Activated CD4-positive, alpha-beta T cell treated with anti-CD3 and anti-CD28 coated beads, Interleukin-2, Interleukin-4, amounts not matched to agents 100 ng/mL and 50 ng/mL, durations not matched to agents 16 hours and 8 hours (primary cell): ENCODE results near the gene ABTB2.
A peak's percentile ranks its signal among the peaks of the same experiment; 100 is the strongest.
"Not testable (repeated sequence)": the region's sequence is repeated elsewhere in the genome, so short reads cannot be mapped to it uniquely, and the experiment has no call there.

Source experiments
- DNase-seq: peaks from one replicate; pipeline ENCODE4 v3.0.0-alpha.2; 2020; ENCODE audit warnings: low spot score

ABTB2 gene

DNA sequence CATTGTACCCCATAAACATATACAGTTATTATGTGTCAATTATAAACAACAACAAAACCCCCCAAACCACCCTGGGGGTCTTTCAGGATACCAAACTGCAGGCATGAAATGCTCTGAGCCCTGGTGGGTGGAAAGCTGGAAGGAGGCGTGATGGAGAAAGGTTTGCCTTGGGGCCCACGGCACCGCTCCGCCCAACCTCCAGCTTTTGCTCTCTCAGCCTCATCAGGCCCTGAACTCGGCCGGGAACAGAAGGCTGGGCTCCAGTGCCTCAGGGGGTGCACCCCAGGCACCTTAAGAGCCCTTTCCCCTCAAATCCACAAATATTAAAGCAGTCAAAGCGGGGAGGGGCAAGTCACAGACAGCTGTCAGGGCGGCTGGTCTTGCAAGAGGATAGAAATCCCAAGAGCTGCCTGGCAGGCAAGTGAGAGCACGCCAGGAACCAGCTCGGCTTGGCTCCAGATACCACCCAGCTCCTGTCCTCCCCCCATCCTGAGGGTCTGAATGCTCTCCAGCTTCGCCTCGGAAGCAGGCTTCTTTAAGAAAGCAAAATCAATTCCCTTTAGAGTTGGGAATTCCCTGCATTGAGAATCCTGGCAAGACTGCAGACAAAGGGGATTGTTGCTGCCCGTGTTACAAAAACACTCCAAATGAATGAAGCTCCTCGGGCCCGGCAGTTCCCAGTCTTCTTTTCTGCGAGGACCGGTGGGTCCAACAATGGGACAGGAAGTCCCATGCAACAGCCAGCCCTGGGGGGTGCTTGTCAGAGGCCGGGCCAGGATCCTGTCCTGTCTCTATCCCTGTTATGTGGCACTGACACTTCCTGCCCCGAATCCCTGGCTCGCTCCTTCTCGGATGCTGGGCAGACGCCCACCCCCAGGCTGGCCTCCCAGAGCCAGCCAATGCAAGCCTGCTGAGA lies 171.6 kb downstream of the ABTB2 start:
- DNase-seq: no peak

- DNase-seq: no peak
Measured at GRCh38 chr11:34184505-34185015, 173.2 kb downstream of the ABTB2 start.

DNA sequence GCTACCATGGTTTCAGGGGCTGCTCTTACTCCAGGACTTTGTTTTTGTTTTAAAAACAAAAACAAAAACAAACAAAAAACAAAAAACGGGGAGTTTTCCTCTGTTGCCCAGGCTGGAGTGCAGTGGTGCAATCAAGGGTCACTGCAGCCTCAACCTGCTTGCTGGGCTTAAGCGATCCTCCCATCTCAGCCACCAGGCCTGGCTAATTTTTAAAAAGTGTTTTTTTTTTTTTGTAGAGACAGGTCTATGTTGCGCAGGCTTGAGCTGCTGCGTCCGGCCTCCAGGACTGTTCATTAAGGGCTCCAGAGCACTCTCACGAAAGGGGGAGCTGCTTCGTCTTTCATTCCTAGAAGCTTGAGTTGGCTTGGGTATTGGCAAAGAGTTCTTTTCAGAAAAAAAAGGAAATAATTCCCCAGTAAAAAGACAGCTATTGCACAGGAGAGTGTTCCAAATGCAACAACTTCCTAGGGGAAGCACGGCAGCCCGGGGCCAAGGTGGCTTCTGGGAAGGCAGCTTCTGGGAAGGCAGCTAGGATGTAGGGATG lies 173.9 kb downstream of the ABTB2 start:
- DNase-seq: no peak

GRCh38 chr11:34182921-34183685 lies 174.7 kb downstream of the ABTB2 start:
- no peak for DNase-seq

GRCh38 chr11:34182425-34182824 lies 175.4 kb downstream of the ABTB2 start:
- no peak for DNase-seq

GRCh38 chr11:34181856-34182405 lies 175.9 kb downstream of the ABTB2 start:
- DNase-seq: no peak

DNA sequence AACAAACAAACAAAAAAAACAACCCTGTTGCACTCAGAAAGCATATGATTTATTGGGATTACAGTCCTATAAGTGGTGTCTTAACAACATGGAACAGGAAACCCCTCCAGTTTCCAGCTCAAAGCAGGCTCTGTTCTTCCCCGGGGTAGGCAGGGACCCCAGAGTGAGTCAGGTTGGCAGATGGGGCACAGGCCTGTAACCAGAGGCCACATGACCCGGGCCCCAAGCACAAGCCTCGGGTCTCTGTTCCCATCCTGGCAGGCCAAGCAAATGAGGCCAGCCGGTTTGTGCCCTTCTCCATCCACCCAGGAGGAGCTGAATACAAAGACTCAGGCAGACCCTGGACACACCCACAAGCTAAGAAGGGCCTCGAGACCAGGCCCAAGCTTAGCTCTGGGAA lies 176.6 kb downstream of the ABTB2 start:
- DNase-seq: no peak

DNA sequence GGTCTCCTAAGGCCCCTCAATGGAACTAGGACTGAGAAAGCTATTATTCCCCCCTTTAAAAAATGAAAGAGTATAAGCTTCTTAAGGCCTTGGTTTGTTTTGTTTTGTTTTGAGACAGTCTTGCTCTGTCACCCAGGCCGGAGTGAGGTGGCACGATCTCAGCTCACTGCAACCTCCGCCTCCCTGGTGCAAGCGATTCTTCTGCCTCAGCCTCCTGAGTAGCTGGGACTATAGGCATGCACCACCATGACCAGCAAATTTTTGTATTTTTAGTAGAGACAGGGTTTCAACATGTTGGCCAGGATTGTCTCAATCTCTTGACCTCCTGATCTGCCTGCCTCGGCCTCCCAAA lies 177.0 kb downstream of the ABTB2 start:
- not testable (repeated sequence) for DNase-seq

GRCh38 chr11:34180040-34180813 lies 177.6 kb downstream of the ABTB2 start:
- peak; percentile 9 for DNase-seq

GRCh38 chr11:34179026-34179675 lies 178.7 kb downstream of the ABTB2 start:
- no peak for DNase-seq

DNA sequence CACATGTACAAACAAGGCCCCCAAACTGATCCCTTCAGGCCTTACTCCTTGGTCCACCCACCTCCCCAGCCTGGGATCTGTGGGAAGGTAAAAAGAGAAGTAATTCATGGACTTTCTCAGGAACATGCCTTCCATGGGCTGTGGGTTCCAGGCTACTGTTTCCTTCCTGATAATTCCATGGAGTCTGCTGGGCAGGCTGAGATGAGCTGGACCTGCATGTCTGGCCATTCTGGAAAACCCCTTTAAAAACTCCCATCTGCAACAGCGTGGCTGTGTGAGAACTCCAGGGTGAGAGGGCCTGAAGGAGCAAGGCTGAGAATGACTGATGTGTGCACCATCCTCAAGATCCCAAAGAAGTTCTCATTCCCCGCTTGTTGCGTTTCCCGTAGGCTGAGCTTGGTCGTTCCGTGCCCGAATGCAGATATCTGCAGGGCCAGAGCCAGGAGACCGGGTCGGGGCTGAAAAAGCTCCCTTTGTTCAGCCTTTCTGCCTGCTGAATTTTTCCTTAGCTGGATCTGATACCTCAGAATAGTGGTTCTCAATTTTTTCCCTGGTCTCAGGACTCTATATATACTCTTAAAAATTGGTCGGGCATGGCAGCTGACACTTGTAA lies 179.5 kb downstream of the ABTB2 start:
- no peak for DNase-seq

GRCh38 chr11:34176751-34177209 lies 181.0 kb downstream of the ABTB2 start:
- no peak for DNase-seq

GRCh38 chr11:34175284-34176019 lies 182.4 kb downstream of the ABTB2 start:
- DNase-seq: no peak

DNA sequence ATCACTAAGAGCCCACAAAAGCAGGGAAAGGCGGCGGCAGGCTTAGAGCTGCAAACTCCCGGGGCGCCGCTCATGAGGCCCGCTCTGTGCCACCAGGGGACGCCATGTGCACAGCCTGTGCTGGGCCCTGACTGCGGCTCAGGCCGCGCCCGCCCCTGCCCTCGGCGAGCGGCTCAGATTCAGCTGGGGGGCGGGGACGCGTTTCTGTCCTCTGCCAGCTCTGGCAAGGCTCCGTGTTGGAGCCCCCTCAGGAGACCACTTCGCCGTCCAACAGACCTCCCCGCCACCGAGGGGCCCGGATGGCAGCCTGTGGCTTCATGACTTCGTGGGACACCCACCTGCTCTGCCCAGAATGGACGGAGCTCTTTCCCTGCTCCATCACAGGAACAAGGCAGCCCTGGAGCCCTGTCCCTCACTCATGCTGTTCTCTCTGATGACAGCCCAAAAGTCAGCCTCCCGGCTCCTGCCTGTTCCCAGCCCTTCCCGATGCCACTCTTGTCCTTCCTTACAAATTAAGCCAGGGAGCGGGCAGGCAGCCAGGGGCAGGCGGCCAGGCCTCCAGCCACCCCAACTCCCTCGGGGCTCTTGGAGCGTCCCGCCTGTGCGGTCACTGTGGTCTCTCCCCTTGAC lies 183.3 kb downstream of the ABTB2 start:
- DNase-seq: peak; percentile 75

DNA sequence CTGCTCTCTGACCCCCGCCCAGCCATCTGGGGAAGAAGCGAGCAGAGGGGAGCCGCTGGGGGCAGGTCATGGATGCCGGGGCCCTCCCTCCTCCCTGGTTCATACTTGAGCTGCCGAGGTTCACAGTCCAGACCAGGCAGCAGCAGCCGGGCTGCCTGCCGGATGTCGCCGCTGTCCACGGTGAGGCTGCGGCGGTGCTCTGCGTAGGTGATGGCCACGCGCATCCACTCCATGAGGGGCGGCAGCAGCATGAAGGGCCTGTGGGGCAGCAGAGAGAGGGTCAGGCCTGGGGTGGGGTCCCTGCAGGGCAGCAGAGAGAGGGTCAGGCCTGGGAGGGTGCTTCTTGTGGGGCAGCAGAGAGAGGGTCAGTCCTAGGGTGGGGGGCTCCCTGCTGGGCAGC lies 184.8 kb downstream of the ABTB2 start:
- DNase-seq: no peak

GRCh38 chr11:34169686-34170085 lies 188.1 kb downstream of the ABTB2 start:
- DNase-seq: no peak

DNA sequence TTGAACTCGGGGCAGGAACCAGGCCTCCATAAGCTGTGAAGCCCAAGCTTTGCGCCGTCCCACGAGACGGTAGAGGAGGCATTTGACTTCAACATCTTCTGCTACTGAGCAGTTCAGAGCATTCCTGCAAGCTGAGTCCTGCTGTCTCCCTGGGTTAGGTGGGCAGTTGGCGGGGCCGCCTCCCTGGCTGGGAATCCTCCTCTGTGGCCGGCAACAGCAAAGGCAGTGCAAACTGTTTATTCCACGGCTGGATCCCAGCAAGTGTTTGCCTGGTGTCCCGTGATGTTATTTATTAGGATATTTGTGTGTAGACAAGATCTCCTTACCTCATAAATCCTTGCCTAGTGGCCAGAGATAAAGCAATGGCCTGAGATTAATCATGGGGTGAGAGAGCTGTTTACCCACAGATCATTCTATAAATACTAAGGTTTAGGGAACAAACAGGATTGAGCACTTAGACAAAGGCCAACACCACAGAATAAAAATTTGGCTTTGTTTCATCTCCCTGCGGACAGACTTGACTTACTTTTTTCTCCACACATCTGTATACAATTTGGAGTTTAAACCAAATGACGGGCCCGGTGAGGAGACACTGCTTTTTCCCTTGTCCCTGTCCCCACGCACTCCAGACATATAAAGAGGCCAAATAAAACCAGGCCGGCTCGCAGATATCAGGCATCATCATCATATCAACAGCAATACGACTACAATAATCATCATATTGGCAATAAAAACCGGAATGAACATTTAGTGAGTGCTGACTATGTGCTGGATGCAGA lies 189.0 kb downstream of the ABTB2 start:
- no peak for DNase-seq

DNA sequence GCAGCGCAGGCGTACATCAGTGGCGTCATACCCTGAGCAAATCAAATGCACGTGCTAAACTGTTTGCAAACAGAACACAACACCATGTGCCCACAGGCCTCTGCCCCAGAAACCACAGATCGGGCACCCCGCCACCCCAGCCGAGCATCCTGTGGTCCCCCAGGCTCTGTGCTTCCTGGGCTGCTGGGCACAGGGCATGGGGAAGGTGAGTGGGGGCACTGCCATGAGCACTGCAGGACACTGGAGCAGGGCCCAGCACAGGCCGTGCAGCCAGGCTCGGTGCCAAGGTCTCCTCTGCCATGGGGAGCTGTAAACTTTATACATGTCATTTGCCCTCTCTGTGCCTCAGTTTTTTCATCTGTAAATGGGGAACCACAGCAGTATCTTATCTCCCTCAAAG lies 189.8 kb downstream of the ABTB2 start:
- no peak for DNase-seq
